ENCODE measurements around the gene SLX4IP.

SLX4IP gene

DNA sequence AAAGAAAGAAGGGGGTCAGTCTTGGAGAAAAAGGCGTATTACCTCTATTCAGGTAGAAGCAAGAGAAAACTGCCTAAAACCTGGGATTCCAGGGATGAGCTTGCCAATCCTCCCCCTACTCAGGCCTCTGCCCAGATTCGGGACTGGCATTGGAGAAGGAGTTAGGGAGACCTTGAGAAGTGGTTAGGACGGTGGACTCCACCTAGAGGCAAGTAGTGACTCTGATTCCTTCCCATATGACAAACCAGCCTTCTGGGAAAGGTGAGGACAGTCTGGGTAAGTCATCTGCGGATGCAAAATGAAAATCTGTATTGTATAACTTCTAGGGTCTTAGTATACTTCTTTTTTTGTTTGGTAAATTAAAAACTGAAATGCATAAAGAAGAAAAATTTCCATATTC, 43.8 kb downstream of the SLX4IP start:
- TF ChIP-seq, protein P1, sequence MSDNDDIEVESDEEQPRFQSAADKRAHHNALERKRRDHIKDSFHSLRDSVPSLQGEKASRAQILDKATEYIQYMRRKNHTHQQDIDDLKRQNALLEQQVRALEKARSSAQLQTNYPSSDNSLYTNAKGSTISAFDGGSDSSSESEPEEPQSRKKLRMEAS (IDR thresholded peaks at IDR 0.05; ENCODE audit: low read depth, low read length) = no peak
- TF ChIP-seq POLR2A (IDR thresholded peaks at IDR 0.05; ENCODE audit: extremely low read depth, insufficient read length) (no peak), MYC (IDR thresholded peaks at IDR 0.05; ENCODE audit: low read depth, low read length) (no peak)
- TF ChIP-seq, protein P2, sequence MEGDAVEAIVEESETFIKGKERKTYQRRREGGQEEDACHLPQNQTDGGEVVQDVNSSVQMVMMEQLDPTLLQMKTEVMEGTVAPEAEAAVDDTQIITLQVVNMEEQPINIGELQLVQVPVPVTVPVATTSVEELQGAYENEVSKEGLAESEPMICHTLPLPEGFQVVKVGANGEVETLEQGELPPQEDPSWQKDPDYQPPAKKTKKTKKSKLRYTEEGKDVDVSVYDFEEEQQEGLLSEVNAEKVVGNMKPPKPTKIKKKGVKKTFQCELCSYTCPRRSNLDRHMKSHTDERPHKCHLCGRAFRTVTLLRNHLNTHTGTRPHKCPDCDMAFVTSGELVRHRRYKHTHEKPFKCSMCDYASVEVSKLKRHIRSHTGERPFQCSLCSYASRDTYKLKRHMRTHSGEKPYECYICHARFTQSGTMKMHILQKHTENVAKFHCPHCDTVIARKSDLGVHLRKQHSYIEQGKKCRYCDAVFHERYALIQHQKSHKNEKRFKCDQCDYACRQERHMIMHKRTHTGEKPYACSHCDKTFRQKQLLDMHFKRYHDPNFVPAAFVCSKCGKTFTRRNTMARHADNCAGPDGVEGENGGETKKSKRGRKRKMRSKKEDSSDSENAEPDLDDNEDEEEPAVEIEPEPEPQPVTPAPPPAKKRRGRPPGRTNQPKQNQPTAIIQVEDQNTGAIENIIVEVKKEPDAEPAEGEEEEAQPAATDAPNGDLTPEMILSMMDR (IDR thresholded peaks at IDR 0.05; ENCODE audit: low read depth, low read length) = no peak
- no peak for DNase-seq (ENCODE audit: low read depth)
- H3K4me3 ChIP-seq (ENCODE audit: low read depth, low read length) = no peak overlapping the region

DNA sequence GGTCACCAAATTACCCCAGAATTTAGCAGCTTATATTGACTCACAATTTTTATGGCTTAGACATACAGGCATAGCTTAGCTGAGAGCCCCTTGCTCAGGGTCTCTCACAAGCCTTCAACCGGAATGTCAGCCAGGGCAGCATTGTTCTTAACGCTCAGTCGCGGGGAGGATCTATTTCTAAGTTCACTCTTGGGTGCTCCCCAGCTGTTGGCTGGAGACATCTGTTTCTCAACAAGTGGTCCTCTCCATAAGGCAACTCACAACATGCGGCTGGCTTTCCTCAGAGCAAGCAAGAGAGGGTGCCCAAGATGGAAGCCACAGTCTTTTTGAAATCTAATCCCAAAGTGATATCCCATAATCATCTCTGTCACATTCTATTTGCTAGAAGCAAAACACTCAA, 46.6 kb downstream of the SLX4IP start:
- DNase-seq (ENCODE audit: low read depth) = no peak
- no peak overlapping the region for H3K4me3 ChIP-seq (ENCODE audit: low read depth, low read length)
- TF ChIP-seq POLR2A (IDR thresholded peaks at IDR 0.05; ENCODE audit: extremely low read depth, insufficient read length) (no peak), MYC (IDR thresholded peaks at IDR 0.05; ENCODE audit: low read depth, low read length) (no peak)
- TF ChIP-seq, protein P2 (IDR thresholded peaks at IDR 0.05; ENCODE audit: low read depth, low read length) = no peak

DNA sequence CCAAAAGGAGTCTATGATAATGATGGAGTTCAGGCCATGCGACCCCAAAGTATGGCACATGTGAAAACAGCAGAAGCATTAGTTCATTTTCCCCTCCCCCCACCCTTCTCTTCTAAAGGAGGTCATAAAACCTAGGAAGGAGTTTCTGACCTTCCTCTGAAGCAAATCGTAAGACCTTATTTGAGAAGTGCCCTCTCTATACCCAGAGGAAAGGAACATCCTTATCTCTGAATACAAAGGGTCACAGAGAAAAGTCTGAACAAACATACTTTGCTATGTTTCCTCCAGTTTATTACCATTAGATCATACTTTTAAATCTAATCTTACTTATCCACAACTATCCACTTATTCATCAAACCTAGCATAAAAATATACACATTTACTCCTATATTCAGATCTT, 48.6 kb downstream of the SLX4IP start:
- DNase-seq (ENCODE audit: low read depth) = no peak
- TF ChIP-seq POLR2A (IDR thresholded peaks at IDR 0.05; ENCODE audit: extremely low read depth, insufficient read length) (no peak), MYC (IDR thresholded peaks at IDR 0.05; ENCODE audit: low read depth, low read length) (no peak)
- TF ChIP-seq, protein P1 (IDR thresholded peaks at IDR 0.05; ENCODE audit: low read depth, low read length) = no peak
- TF ChIP-seq, protein P2 (IDR thresholded peaks at IDR 0.05; ENCODE audit: low read depth, low read length) = no peak
- H3K4me3 ChIP-seq (ENCODE audit: low read depth, low read length) = no peak overlapping the region

DNA sequence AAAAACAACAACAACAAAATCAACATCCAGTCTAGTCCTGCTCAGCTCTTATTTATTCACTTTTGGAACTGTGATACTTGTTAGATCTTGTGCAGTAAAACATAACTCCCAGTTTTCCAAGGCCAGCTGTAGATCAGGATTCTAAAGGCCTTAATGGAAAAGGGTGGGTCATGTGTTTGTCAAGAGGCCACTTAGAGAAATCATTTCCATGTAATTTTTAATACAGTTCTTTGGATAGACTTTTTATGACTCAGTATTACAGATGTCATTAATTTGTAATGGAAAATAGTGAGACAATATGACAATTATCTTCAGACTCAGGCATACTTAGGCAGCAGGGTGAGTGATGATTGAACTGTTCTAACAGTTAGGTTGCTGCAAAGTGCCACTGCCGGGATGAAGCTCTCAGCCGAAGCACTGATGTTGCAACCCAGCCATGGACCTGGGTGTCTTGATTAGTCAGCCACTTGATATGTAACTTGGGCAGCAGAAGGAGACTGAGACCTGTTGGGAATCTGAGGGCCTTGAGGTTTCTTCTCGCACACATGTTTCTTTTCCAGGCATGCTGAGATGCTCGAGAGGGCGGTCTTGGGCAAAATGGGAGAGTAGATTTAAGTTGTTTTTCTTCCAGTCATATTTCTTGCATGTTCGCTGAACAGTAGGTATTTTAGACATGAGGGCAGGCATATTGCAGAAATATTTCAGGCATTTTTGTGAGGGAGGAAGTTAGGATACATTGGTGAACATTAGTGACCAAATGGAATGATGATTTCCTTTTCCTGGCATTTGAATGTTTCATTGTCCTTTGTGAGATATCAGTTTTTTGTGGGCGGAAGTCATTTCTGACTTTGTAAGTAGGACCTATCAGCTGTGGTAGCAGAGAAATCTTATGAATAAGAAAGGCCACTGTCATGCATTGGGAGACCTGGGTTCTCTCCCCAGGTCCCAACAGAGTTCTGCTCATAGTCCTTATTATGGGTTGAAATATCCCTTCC, 52.3 kb downstream of the SLX4IP start:
- peak; percentile 88 for DNase-seq (ENCODE audit: low read depth)
- TF ChIP-seq MYC (IDR thresholded peaks at IDR 0.05; ENCODE audit: low read depth, low read length) (no peak), POLR2A (IDR thresholded peaks at IDR 0.05; ENCODE audit: extremely low read depth, insufficient read length) (no peak)
- TF ChIP-seq, protein P1 (IDR thresholded peaks at IDR 0.05; ENCODE audit: low read depth, low read length) = no peak
- TF ChIP-seq, protein P2 (IDR thresholded peaks at IDR 0.05; ENCODE audit: low read depth, low read length) = no peak

DNA sequence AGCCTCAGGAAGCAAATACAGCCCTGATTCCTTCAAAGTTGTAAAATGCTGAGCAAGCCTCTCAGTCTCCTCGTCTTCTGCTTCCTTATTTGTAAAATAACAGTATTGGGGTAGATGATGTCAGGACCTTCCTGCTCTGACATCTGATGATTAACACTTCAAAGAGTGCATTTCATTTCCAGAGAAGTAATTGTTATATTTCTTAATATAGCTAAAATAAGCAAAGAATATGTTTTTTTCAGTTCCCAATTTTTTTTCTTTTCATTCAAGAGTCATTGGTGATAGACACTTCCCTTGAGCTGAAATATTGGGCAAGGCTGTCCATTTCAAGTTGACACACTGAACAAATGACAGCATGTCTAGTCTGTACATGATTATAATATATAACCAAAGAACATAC, 53.4 kb downstream of the SLX4IP start:
- peak; percentile 71 for DNase-seq (ENCODE audit: low read depth)
- no peak overlapping the region for H3K4me3 ChIP-seq (ENCODE audit: low read depth, low read length)
- TF ChIP-seq POLR2A (IDR thresholded peaks at IDR 0.05; ENCODE audit: extremely low read depth, insufficient read length) (no peak), MYC (IDR thresholded peaks at IDR 0.05; ENCODE audit: low read depth, low read length) (no peak)
- TF ChIP-seq, protein P2 (IDR thresholded peaks at IDR 0.05; ENCODE audit: low read depth, low read length) = no peak
- TF ChIP-seq, protein P1 (IDR thresholded peaks at IDR 0.05; ENCODE audit: low read depth, low read length) = no peak

More for the DNA sequence above, 52.3 kb downstream of the SLX4IP start:
- H3K4me3 ChIP-seq (ENCODE audit: low read depth, low read length) = no peak overlapping the region
